Central memory CD8-positive, alpha-beta T cell (primary cell): ENCODE data around the gene SUGCT.

Experiments used
- ATAC-seq: fragments of 150-1000 bp; cut with Tn5 transposase; replicated peaks from 2 replicates; pipeline ENCODE4 v1.10.0; 2022; ENCODE audit warnings: mild to moderate bottlenecking, moderate FRiP score, moderate number of reproducible peaks; ENCODE audit not compliant: poor library complexity, severe bottlenecking; ENCODE audit errors: extremely low read depth
- DNase-seq, 2 donors: peaks; one replicate each; pipeline ENCODE4 v3.0.0; 2021; ENCODE audit warnings: low spot score in 2 of 2
- H3K27ac Mint-ChIP-seq: one replicate; pipeline ENCODE4 v1.8.0; 2022; ENCODE audit warnings: low read depth, mild to moderate bottlenecking, moderate library complexity, mixed read lengths
- H3K27me3 Mint-ChIP-seq: one replicate; pipeline ENCODE4 v1.8.0; 2022; ENCODE audit warnings: mixed read lengths
- H3K36me3 Mint-ChIP-seq: one replicate; pipeline ENCODE4 v1.8.0; 2022; ENCODE audit warnings: mild to moderate bottlenecking, moderate library complexity, mixed read lengths; ENCODE audit not compliant: insufficient read depth
- H3K4me1 Mint-ChIP-seq: one replicate; pipeline ENCODE4 v1.8.0; 2022; ENCODE audit warnings: mixed read lengths
- H3K4me3 Mint-ChIP-seq: one replicate; pipeline ENCODE4 v1.8.0; 2022; ENCODE audit warnings: mild to moderate bottlenecking, moderate library complexity, mixed read lengths
- H3K9me3 Mint-ChIP-seq: one replicate; pipeline ENCODE4 v1.8.0; 2022; ENCODE audit warnings: mixed read lengths

The SUGCT gene

DNA sequence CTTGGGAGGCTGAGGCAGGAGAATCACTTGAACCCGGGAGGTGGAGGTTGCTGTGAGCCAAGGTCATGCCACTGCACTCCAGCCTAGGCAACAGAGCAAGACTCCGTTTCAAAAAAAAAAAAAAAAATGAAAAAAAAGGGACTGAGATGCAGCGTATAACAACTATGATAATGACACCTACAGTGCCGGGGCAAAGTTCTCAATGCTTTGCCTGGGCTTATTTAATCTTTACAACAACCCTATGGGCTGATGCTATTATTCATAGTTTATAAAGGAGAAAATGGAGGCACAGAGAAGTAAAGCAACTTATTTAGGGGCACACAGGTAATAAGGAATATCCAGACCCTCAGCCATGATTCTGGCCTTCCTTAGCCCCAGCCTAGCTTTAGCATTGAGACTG, 47.6 kb downstream of the SUGCT start:
- no peak overlapping the region for H3K4me3 Mint-ChIP-seq
- no peaks in the 10 kb centered on the region for H3K9me3 Mint-ChIP-seq
- H3K4me1 Mint-ChIP-seq: no peaks in the 10 kb centered on the region
- H3K36me3 Mint-ChIP-seq: no peaks in the 10 kb centered on the region
- H3K27ac Mint-ChIP-seq: no peak overlapping the region
- DNase-seq: no peak
- no peaks in the 10 kb centered on the region for H3K27me3 Mint-ChIP-seq
- ATAC-seq: no peak

DNA sequence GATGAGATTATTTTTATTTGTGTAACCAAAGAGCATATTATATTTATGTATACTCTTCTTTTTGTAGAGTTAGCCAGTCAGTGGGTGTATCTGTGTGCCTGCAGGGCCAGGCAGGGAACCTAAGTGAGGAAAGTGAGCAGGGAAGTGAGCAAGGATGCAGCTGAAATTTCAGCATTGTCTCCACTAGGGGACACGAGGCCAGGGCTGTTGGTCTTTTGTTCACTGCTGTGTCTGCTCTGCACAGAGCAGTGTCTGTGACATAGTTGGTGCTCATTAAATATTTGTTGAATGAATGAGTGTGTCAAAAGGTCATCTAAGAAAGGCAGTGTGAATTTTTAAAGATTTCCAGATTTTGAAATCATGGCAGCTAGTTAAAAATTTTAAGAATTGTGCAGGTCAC, 51.8 kb downstream of the SUGCT start:
- no peaks in the 10 kb centered on the region for H3K36me3 Mint-ChIP-seq
- ATAC-seq (no peak), DNase-seq (no peak)
- no peaks in the 10 kb centered on the region for H3K27me3 Mint-ChIP-seq
- no peaks in the 10 kb centered on the region for H3K9me3 Mint-ChIP-seq
- no peak overlapping the region for H3K27ac Mint-ChIP-seq
- no peaks in the 10 kb centered on the region for H3K4me1 Mint-ChIP-seq
- no peak overlapping the region for H3K4me3 Mint-ChIP-seq

DNA sequence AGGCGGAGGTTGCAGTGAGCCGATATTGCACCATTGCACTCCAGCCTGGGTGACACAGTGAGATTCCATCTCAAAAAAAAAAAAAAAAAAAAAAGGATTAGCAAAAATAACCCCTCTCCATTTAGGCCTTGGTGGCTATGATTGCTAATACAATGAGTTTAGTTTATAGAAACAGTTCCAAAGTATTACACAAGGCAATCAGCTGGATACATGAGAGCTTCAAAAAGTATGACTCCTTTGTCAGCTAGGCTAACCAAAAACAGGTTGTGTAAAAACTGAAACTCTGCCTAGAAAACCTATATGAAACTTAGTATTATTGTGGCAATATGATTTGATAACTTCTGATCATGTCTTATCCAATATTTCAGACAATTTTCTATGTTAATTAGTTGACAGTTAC, 57.2 kb downstream of the SUGCT start:
- Mint-ChIP-seq H3K27me3 (no peaks in the 10 kb centered on the region), H3K36me3 (no peaks in the 10 kb centered on the region), H3K27ac (no peak overlapping the region), H3K9me3 (no peaks in the 10 kb centered on the region), H3K4me3 (no peak overlapping the region), H3K4me1 (no peaks in the 10 kb centered on the region)
- DNase-seq: no peak
- ATAC-seq: no peak

DNA sequence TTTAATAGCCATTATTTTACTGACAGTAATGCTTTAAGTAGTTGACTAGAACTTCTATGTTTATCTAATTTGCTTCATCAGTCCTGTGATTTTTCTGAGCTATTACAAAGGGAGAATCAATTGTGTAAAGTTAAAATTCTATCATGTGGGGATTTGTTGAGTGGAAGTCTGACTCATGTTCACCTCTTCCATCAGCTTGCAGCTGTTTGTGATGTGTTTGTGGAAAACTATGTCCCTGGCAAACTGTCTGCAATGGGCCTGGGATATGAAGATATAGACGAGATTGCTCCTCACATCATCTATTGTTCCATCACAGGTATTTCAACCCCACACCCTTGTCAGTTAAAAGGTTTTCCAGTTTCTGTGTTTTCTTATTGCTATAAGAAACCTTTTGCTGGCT, 59.9 kb downstream of the SUGCT start:
- DNase-seq: no peak
- Mint-ChIP-seq H3K4me3 (no peak overlapping the region), H3K27me3 (no peaks in the 10 kb centered on the region), H3K4me1 (no peaks in the 10 kb centered on the region), H3K9me3 (no peaks in the 10 kb centered on the region), H3K27ac (no peak overlapping the region), H3K36me3 (no peaks in the 10 kb centered on the region)
- no peak for ATAC-seq

DNA sequence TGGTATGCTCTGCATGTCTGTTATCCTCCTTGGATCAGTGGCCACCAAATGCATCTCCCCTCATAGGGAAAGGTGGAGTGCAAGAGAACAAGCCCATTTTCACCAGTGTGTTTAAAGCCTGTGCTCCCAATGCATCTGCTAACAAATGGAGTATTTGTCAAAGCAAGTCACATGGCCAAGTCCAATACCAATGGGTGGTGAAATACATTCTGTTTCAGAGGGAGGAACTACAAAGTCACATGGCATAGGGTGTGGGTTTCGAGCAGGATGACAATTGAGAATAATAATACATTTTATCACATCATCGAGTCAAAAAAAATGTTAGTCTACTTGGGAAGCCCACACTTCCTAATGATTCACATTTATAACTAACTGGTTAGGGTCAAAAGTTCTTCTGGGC, 62.7 kb downstream of the SUGCT start:
- Mint-ChIP-seq H3K27ac (no peak overlapping the region), H3K4me3 (no peak overlapping the region), H3K27me3 (no peaks in the 10 kb centered on the region), H3K36me3 (no peaks in the 10 kb centered on the region), H3K9me3 (no peaks in the 10 kb centered on the region), H3K4me1 (no peaks in the 10 kb centered on the region)
- ATAC-seq (no peak), DNase-seq (no peak)

DNA sequence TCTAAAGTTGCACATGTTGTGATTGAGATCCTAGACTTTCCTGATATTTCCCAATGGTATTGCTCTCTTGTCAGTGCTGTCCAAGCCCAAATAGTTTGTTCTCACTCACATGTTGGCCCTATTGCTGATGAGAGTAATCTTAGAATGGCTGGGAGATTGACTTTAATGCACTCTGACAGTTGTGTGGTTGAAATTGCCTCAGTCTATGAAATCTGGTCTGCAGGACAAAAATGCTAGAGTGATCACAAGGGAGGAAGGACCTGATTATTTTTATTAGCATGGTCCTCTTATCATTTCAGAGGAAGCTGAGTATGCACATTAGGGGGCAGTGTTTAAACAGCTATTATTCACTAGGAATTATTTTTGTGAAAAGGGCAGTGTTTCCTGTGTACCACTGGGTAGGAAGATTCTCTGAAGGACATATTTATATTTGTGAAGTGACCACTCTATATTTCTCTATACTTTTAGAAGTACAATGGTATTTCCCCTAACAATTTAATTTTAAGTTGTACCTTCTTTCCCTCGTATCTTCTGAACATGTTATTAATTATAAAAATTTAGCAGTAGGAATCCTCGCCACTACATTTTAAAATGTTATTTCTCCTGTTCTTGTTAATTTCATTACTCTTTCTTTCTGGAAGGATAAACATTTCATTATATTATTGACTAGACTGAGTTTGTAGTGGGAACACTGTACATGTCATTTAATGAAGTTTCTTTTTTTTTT, 64.4 kb downstream of the SUGCT start:
- DNase-seq (no peak), ATAC-seq (no peak)
- no peak overlapping the region for H3K4me3 Mint-ChIP-seq
- no peaks in the 10 kb centered on the region for H3K36me3 Mint-ChIP-seq
- H3K9me3 Mint-ChIP-seq: no peaks in the 10 kb centered on the region
- H3K27ac Mint-ChIP-seq: no peak overlapping the region
- no peaks in the 10 kb centered on the region for H3K4me1 Mint-ChIP-seq
- H3K27me3 Mint-ChIP-seq: no peaks in the 10 kb centered on the region

DNA sequence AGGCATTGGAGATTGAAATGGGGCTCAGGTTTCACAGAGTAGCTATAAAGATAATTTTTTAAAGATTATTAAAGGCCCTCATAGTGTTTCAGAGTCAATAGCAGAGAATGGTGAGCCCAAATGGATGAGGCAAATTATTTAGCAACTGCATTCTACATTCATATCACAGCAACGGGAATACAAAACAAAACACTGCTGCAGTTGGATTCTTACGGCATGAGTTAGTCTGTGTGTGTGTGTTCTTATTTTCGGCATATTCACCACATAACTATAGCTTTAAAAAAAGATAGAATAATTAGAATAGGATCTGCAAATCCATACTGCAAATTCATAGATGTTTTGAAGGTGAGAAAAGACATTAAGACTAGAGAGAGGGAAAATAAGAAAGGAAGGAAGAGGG, 66.0 kb downstream of the SUGCT start:
- no peak for ATAC-seq
- Mint-ChIP-seq H3K4me3 (no peak overlapping the region), H3K4me1 (no peaks in the 10 kb centered on the region), H3K27me3 (no peaks in the 10 kb centered on the region), H3K36me3 (no peaks in the 10 kb centered on the region), H3K27ac (no peak overlapping the region), H3K9me3 (no peaks in the 10 kb centered on the region)
- no peak for DNase-seq

DNA sequence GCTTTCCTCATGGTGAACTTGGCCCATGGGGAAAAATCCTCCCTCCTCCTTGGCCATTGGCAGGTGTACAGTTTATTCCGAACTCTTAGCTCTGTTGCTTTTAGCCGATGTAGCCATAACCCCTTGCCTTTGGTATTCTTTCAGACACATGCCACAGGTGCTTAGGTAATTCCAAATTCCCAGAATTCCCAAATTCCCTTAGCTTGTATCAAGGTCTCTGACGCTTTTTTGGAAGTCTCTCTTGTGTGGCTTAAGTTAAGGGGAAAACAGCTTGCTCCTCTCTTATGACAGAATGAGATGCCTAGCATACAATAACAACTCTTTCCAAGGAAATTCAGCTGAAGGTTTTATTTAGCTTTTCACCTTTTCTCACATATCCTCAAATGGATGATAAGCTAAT, 68.0 kb downstream of the SUGCT start:
- no peaks in the 10 kb centered on the region for H3K4me1 Mint-ChIP-seq
- H3K9me3 Mint-ChIP-seq: no peaks in the 10 kb centered on the region
- H3K27ac Mint-ChIP-seq: no peak overlapping the region
- ATAC-seq: no peak
- no peaks in the 10 kb centered on the region for H3K36me3 Mint-ChIP-seq
- no peak overlapping the region for H3K4me3 Mint-ChIP-seq
- DNase-seq: no peak
- no peaks in the 10 kb centered on the region for H3K27me3 Mint-ChIP-seq

DNA sequence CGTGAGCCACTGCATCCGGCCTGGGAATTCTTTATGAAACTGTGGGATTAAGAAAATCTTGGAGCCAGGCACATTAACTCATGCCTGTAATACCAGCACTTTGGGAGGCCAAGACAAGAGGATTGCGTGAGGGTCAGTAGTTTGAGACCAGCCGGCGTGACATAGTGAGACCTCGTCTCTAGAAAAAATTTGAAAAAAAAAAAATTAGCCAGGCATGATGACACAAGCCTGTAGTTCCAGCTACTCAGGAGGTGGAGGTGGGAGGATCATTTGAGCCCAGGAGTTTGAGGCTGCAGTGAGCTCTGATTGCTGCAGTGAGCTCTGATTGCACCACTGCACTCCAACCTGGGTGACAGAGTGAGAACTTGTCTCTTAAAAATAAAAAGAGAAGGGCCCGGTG, 69.8 kb downstream of the SUGCT start:
- no peaks in the 10 kb centered on the region for H3K27me3 Mint-ChIP-seq
- ATAC-seq: no peak

DNA sequence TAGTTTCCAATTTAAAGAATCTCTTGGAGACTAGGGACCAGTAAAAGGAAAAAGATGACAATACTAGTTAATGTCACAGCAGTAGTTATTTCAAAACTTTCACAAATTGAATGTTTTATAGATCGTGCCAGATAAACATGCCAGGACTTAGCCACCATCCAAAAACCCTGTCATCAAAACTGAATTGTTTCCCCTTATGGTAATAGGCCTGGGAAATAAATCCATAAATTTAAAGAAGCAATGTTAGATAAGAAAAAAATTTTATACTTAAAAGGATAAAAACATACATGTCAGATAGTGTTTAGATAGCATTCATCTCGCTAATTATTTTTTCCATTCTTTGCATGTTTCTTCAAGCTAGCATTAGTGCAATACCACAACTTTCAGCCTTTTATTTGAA, 71.2 kb downstream of the SUGCT start:
- DNase-seq: no peak
- ATAC-seq: no peak
- Mint-ChIP-seq H3K4me1 (no peaks in the 10 kb centered on the region), H3K9me3 (no peaks in the 10 kb centered on the region), H3K27me3 (no peaks in the 10 kb centered on the region), H3K4me3 (no peak overlapping the region), H3K27ac (no peak overlapping the region), H3K36me3 (no peaks in the 10 kb centered on the region)

More for the DNA sequence above, 69.8 kb downstream of the SUGCT start:
- no peaks in the 10 kb centered on the region for H3K36me3 Mint-ChIP-seq
- no peak for DNase-seq
- H3K9me3 Mint-ChIP-seq: no peaks in the 10 kb centered on the region
- no peaks in the 10 kb centered on the region for H3K4me1 Mint-ChIP-seq
- no peak overlapping the region for H3K4me3 Mint-ChIP-seq
- H3K27ac Mint-ChIP-seq: no peak overlapping the region

DNA sequence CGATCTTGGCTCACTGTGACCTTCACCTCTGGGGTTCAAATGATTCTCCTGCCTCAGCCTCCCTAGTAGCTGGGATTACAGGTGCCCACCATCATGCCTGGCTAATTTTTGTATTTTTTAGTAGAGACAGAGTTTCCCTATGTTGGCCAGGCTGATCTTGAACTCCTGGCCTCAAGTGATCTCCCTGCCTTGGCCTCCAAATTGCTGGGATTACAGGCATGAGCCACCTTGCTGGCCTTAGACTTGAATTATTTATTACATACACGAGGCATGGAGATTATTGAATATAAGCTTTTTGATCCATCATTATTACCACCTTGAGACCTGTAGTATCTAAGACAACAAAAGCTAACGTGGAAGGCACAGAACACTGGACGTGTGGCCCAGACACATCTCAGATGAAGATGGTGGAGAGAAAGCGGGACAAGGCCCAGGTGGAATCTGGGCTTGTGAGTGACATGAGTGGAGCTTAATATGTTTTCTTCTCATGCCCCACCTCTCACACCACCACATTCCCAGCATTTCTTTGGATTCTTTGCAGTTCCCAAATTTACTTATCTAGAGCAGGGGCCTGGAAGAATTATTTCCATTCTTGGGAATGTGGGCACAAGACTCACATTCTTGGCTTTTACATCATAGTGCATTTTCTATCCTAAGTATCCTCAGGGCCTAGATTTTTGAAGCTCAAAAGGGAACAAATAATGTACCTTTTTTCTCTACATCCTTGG, 76.6 kb downstream of the SUGCT start:
- Mint-ChIP-seq H3K36me3 (no peaks in the 10 kb centered on the region), H3K4me1 (no peaks in the 10 kb centered on the region), H3K27me3 (no peaks in the 10 kb centered on the region), H3K4me3 (no peak overlapping the region), H3K9me3 (no peaks in the 10 kb centered on the region), H3K27ac (no peak overlapping the region)
- DNase-seq (no peak), ATAC-seq (no peak)

DNA sequence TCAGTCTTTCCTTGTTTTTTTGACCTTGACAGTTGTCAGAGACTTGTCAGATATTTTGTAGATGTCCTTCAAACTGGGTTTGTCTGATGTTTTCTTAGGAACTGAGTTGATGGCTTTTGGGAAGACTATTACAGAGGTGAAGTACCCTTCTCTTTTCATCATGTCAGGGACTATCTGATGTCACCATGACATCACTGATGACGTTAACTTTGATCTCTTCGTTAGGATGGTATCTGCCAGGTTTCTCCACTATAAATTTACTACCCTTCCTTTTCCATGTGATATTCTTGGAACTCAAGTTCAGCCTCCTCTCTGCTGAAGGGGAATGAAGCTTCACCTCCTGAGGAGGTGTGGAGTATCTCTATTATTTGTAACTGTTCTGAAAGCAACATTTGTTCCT, 78.5 kb downstream of the SUGCT start:
- no peaks in the 10 kb centered on the region for H3K9me3 Mint-ChIP-seq
- no peak for DNase-seq
- H3K4me3 Mint-ChIP-seq: no peak overlapping the region
- no peaks in the 10 kb centered on the region for H3K4me1 Mint-ChIP-seq
- no peak overlapping the region for H3K27ac Mint-ChIP-seq
- no peak for ATAC-seq
- H3K27me3 Mint-ChIP-seq: no peaks in the 10 kb centered on the region
- no peaks in the 10 kb centered on the region for H3K36me3 Mint-ChIP-seq

DNA sequence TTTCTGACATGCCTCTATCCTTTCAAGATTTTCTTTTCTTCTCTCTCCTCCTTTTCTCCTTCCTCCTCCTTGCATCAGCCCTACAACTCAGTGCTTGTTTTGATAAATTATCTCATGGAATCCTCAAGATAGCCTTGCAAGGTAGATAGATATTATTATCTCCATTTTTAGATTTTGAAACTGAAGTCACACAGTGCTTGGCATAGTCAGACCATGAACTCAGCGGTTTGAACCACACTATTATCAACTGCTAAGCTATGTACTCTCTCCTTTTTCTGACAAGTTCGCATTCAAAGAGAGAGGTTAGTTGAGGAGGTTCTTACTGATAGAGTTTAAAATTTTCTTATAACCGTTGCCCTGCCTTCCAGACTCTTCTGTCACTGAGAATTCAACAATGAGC, 79.1 kb downstream of the SUGCT start:
- no peak for ATAC-seq
- Mint-ChIP-seq H3K9me3 (no peaks in the 10 kb centered on the region), H3K27me3 (no peaks in the 10 kb centered on the region), H3K4me3 (no peak overlapping the region), H3K36me3 (no peaks in the 10 kb centered on the region), H3K4me1 (no peaks in the 10 kb centered on the region), H3K27ac (no peak overlapping the region)
- DNase-seq: no peak
